Raji (cell line): ENCODE data around the gene HP1BP3.

Experiments used
- POLR2A ChIP-seq: IDR thresholded peaks from 2 replicates; pipeline ENCODE4 v1.6.1; 2011; ENCODE audit warnings: low read depth, low read length, control low read depth; ENCODE audit not compliant: insufficient read depth

Gene HP1BP3

DNA sequence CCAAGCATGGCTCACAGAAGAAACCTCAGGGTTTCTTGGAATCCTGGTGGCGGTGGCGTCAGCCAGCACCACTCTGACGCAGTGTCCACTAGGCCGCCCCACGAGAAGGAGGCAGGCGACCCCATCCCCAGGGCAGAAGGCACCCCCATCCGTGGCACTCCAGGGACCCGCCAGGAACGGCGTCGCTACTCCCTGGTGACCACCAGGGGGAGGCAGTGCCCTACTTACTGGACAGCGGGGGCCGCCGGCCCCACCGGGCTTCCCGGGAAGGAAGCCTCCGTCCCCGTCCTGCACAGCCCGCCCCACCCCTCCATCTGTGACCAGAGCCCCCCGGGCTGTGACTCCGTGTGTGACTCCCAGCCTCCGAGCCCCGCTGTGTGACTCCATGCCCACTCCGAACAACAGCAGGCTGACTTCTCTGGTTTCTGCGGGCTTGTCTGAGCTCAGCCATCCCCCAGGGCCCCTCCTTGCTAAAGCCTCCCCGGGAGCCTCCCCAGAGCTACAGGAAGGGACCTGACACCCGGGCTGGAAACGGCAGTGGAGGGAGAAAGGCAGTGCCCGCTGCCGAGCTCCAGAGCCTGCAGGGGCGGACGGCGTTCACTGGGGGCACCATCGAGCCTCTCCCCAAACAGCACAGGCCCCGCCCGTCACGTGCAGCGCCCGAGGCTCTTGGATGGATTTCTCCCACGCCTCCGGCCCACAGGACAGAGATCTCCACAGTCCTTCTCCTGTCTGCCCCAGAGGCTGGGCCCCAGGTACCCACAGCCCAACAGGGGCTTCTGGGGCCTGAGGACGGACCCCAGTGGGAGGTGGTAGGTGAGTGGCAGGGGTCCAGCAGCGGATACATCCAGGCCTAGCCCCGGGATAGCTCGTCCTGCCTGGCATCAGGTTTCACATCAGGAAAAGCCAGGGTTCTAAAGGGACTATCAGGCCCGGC lies 90.4 kb downstream of the HP1BP3 start:
- no peak for TF ChIP-seq POLR2A

DNA sequence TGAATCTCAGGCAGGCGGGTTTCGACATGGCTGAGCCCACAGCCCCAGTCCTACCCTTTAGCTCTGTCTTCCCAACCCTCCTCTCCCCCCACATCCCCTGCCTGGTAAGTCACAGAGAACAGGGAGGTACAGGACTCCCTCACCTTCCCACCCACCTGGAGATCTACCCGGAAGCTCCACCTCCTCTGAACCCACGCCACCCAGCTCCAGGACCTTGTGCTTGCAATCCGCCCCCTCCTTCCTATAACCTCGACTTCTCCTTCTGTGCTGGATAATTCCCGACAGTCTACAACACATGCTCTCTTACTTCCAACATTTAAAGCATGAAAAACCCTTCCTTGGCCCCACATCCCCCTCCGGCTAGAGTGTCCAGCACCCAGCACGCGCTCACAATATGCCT lies 91.6 kb downstream of the HP1BP3 start:
- no peak for TF ChIP-seq POLR2A

DNA sequence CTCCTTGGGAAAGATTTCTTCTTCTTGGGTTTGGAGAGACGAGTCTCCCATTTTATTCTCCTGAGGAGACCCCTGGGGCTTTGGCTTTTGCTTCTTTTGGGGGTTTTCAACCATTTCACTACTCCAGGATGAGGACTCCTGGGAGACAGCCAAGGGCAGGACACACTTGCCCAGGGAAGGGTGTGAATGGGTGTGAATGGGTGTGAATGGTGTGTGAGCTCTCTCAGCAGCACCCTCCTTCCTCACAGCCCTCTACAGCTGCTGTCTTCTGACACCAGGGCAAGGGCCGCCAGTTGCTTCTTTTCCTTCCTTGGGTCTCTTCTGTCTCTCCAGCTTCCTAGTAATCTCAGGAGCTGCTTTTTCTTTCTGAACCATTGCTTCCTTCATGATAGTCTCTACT lies 93.5 kb downstream of the HP1BP3 start:
- no peak for TF ChIP-seq POLR2A
